HAP-1 (cell line): ENCODE results near the gene NKD2.
"Not testable (repeated sequence)": the region's sequence is repeated elsewhere in the genome, so short reads cannot be mapped to it uniquely, and the experiment has no call there.

Source experiments
- DNase-seq, 2 experiments: peaks; one replicate each; pipeline ENCODE4 v3.0.0-alpha.2; 2016 to 2020; ENCODE audit warnings: low spot score in 2 of 2
- H3K27me3 ChIP-seq: fragments of 250-450 bp; sonication (Bioruptor Pico); 2 replicates; pipeline ENCODE4 v1.5.1; 2020; ENCODE audit warnings: low read depth, mild to moderate bottlenecking, moderate library complexity
- H3K36me3 ChIP-seq: fragments of 250-450 bp; sonication (Bioruptor Pico); replicated peaks from 2 replicates; pipeline ENCODE4 v1.5.1; 2020; ENCODE audit warnings: mild to moderate bottlenecking
- H3K4me1 ChIP-seq: fragments of 250-450 bp; sonication (Bioruptor Pico); 2 replicates; pipeline ENCODE4 v1.5.1; 2020; ENCODE audit warnings: mild to moderate bottlenecking
- H3K4me3 ChIP-seq: fragments of 250-450 bp; sonication (Bioruptor Pico); 2 replicates; pipeline ENCODE4 v1.5.1; 2020; ENCODE audit warnings: mild to moderate bottlenecking, moderate library complexity
- H3K9me3 ChIP-seq: fragments of 250-450 bp; sonication (Bioruptor Pico); 2 replicates; pipeline ENCODE4 v1.5.1; 2020; ENCODE audit warnings: mild to moderate bottlenecking, moderate library complexity
- in situ Hi-C: fragments of 300-500 bp; cut with MboI; formaldehyde crosslinking; loops from 3 replicates; pipeline ENCODE4 v1.14.3; 2020; ENCODE audit warnings: low sequenced_read_pairs, inconsistent platforms, mixed read lengths

NKD2 gene

GRCh38 chr5:1014781-1015221 is 6.2 kb downstream of the NKD2 start:
- H3K4me3 ChIP-seq: no peak overlapping the region
- H3K4me1 ChIP-seq: no peaks in the 10 kb centered on the region
- no peaks in the 10 kb centered on the region for H3K27me3 ChIP-seq
- H3K9me3 ChIP-seq: no peaks in the 10 kb centered on the region
- in situ Hi-C loops: no loop called here
- no peak for DNase-seq
- no peaks in the 10 kb centered on the region for H3K36me3 ChIP-seq

GRCh38 chr5:1015507-1015906 is 6.9 kb downstream of the NKD2 start:
- H3K4me1 ChIP-seq: no peaks in the 10 kb centered on the region
- H3K27me3 ChIP-seq: no peaks in the 10 kb centered on the region
- no peaks in the 10 kb centered on the region for H3K9me3 ChIP-seq
- in situ Hi-C loops: no loop called here
- H3K4me3 ChIP-seq: no peak overlapping the region
- DNase-seq: no peak
- H3K36me3 ChIP-seq: no peaks in the 10 kb centered on the region

GRCh38 chr5:1016036-1016435 is 7.4 kb downstream of the NKD2 start:
- H3K27me3 ChIP-seq: no peaks in the 10 kb centered on the region

DNA sequence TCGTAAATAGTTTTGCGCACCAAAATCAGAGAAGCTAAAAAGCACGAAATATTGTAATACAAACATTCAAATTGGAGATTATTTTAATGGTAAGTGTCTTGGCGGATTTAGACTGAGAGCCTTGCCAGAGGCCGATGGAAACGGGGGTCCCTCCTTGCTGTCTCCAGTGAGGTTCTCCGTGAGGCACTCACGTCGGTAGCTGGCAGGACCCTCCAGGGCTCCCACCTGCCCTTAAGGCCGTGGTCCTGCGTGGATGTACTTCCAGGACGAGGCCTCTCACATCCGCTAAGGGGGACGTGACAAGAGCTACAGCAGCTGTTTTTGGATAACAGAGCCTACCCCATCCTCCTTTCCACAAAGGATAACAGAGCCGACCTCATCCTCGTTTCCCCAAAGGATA is 7.9 kb downstream of the NKD2 start:
- H3K4me1 ChIP-seq: no peaks in the 10 kb centered on the region
- no peaks in the 10 kb centered on the region for H3K9me3 ChIP-seq
- no peak for DNase-seq
- no peak overlapping the region for H3K4me3 ChIP-seq
- in situ Hi-C loops: no loop called here
- no peaks in the 10 kb centered on the region for H3K36me3 ChIP-seq
- H3K27me3 ChIP-seq: no peaks in the 10 kb centered on the region

More at GRCh38 chr5:1016036-1016435, 7.4 kb downstream of the NKD2 start:
- H3K36me3 ChIP-seq: no peaks in the 10 kb centered on the region
- no peak overlapping the region for H3K4me3 ChIP-seq
- H3K4me1 ChIP-seq: no peaks in the 10 kb centered on the region
- no peak for DNase-seq
- H3K9me3 ChIP-seq: no peaks in the 10 kb centered on the region
- in situ Hi-C loops: no loop called here

- Histone ChIP-seq H3K27me3 (no peaks in the 10 kb centered on the region), H3K9me3 (no peaks in the 10 kb centered on the region), H3K4me3 (no peak overlapping the region), H3K36me3 (no peaks in the 10 kb centered on the region), H3K4me1 (no peaks in the 10 kb centered on the region)
- in situ Hi-C loops: no loop called here
- no peak for DNase-seq
Observed at GRCh38 chr5:1017056-1017455, 8.5 kb downstream of the NKD2 start.

DNA sequence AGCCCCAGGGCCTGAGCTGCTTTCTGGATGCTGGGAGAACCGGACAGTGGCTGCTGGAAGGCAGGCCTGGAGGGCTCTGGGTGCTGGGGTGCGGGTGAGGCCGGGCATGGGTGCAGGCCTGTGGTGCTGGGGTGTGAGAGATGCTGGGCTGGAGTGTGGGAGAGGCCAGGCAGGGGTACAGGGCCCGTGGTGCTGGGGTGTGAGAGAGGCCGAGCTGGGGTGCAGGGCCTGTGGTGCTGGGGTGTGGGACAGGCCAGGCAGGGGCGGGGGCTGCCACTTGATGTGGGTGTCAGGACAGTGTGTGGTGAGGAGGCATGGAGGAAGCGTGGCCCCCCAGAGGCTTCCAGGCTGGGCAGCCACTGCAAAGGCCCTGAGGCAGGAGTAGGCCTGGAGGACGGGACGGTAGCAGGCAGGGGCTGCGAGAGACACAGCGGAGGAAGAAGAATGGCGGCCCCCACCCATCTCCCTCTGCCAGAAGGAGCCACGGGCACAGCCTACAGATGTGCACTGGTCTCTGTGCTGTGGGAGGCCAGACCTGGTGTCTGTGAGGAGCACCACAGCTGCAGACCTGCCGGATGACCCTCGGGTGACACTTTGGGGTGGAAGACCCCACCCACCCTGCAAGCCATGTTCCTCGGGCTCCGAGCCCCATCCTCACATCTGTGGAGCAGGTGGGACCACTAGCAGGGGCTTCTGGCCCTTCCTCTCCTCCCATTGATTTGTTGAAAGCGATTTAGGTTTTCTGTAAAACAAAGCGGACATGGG is 9.3 kb downstream of the NKD2 start:
- Histone ChIP-seq H3K4me3 (no peak overlapping the region), H3K27me3 (no peaks in the 10 kb centered on the region), H3K4me1 (no peaks in the 10 kb centered on the region), H3K9me3 (no peaks in the 10 kb centered on the region), H3K36me3 (no peaks in the 10 kb centered on the region)
- in situ Hi-C loops: no loop called here
- no peak for DNase-seq

GRCh38 chr5:1018596-1018995 is 10.0 kb downstream of the NKD2 start:
- no peaks in the 10 kb centered on the region for H3K27me3 ChIP-seq
- in situ Hi-C loops: no loop called here
- no peaks in the 10 kb centered on the region for H3K9me3 ChIP-seq
- H3K4me3 ChIP-seq: no peak overlapping the region
- no peaks in the 10 kb centered on the region for H3K4me1 ChIP-seq
- DNase-seq: no peak
- no peaks in the 10 kb centered on the region for H3K36me3 ChIP-seq

DNA sequence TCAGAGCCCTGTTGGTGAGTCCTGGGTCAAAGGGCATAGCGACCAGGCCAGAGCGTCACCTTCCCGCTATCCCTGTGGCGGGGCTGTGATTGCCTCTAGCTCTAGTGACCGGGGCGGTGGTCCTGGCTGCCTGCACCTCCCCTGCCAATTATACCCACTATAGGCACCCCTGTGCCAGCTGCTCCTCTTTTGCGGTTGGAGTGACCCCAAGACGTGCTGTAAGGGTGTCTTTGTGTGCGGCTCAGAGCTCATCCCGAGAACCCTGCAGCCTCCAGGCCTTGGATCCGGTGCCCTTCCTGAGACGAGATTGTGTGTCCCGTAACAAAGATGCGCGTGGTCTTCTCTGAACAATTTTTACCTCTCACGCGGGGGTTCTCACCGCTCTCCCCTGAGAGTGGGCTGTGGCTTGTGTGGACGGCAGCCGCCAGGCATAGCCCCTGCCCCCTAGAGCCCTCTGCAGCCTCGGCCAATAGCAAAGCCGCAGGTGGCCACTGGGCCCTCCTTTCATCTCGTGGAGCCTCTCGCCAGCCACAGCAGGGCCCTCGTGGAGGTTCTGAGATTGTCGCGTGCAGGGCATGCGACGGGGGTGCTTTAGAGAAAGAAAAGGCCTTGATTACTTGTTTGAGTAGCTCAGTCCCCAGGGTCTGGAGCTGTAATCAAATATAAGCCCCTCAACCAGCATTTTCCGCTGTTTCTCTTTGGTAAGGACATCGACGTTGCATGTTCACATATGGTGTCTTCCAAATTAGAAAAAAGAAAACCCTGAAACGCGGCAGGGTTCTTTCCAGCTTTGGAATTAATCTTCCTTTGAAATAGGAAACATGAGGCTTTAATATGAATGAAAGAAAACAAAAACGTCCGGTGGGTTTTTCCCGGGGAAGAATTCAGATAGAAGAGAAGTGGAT is 10.7 kb downstream of the NKD2 start:
- Histone ChIP-seq H3K4me1 (no peaks in the 10 kb centered on the region), H3K36me3 (no peaks in the 10 kb centered on the region), H3K4me3 (no peak overlapping the region), H3K27me3 (no peaks in the 10 kb centered on the region), H3K9me3 (no peaks in the 10 kb centered on the region)
- DNase-seq: no peak
- in situ Hi-C loops: no loop called here

- H3K36me3 ChIP-seq: no peaks in the 10 kb centered on the region
- no peaks in the 10 kb centered on the region for H3K4me1 ChIP-seq
- H3K9me3 ChIP-seq: no peaks in the 10 kb centered on the region
- H3K4me3 ChIP-seq: no peak overlapping the region
- DNase-seq: no peak
- in situ Hi-C loops: no loop called here
- H3K27me3 ChIP-seq: no peaks in the 10 kb centered on the region
Observed at GRCh38 chr5:1020452-1020961, 11.9 kb downstream of the NKD2 start.

DNA sequence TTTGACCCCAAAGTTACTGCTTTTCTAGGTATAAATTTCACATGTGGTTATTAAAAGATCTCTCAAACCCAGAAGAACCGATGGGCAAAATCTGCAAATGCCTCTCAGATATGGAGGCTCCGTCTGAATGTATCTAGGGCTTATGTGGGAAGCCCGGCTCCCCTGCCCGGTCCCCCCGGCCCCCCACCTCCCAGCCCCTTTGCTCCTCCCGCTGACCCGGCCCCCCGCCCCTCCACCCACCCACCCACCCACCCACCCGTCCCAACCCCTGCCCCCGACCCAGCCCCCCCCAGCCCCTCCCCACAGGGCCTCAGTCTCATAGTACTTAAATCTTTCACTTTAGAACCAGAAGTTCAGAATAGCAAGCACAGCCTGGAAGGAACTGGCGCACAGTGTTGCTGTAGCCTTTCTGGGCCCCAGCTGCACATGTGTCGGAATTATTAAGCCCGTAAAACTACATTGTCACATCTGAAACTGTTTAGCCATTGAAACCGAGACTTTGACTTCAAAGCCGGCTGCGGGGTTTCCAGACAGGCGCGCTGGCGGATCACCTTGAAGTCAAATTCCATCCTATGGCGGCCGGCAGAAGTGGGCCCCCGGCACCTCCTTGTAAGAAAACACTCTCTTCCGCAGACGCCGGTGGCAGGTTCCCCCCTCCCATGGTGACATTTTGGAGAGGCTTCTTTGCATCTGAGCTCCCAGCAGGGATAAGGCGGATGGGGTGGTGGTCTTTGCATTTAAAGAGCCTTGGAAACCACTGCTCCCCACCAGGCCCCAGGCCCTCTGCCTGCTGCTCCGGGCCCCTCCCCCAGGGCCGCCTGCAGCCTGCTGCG is 12.8 kb downstream of the NKD2 start:
- no peaks in the 10 kb centered on the region for H3K36me3 ChIP-seq
- no peaks in the 10 kb centered on the region for H3K9me3 ChIP-seq
- H3K4me3 ChIP-seq: no peak overlapping the region
- no peaks in the 10 kb centered on the region for H3K27me3 ChIP-seq
- H3K4me1 ChIP-seq: no peaks in the 10 kb centered on the region
- no peak for DNase-seq
- in situ Hi-C loops: no loop called here

DNA sequence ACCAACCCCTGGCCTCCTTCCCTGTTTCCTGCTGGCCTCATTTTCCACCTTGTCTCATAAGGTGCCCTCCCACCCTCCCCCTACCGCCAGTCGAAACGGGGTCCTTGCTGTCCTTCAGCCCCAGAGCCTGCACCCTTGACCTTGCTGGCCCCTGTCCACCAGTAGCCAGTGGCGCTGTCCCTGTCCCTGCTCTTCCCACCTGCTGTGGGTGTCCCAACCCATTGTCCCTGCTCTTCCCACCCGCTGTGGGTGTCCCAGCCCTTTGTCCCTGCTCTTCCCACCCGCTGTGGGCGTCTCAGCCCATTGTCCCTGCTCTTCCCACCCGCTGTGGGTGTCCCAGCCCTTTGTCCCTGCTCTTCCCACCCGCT is 13.4 kb downstream of the NKD2 start:
- H3K9me3 ChIP-seq, H3K4me3 ChIP-seq, H3K4me1 ChIP-seq, DNase-seq, H3K27me3 ChIP-seq, in situ Hi-C loops, H3K36me3 ChIP-seq: not testable (repeated sequence)

- in situ Hi-C loops: no loop called here
- no peaks in the 10 kb centered on the region for H3K27me3 ChIP-seq
- no peak for DNase-seq
- no peaks in the 10 kb centered on the region for H3K4me1 ChIP-seq
- no peaks in the 10 kb centered on the region for H3K9me3 ChIP-seq
- no peaks in the 10 kb centered on the region for H3K36me3 ChIP-seq
- H3K4me3 ChIP-seq: no peak overlapping the region
Observed at GRCh38 chr5:1026700-1027621, 18.4 kb downstream of the NKD2 start.
